LNCAP (cell line): ENCODE data around the gene THAP2.

ENCODE experiments used
- TF ChIP-seq, protein P1 (sequence below): fragments of 450-650 bp; IDR thresholded peaks from 2 replicates; pipeline ENCODE4 v1.5.1; 2017; ENCODE audit warnings: mild to moderate bottlenecking

Gene THAP2

DNA sequence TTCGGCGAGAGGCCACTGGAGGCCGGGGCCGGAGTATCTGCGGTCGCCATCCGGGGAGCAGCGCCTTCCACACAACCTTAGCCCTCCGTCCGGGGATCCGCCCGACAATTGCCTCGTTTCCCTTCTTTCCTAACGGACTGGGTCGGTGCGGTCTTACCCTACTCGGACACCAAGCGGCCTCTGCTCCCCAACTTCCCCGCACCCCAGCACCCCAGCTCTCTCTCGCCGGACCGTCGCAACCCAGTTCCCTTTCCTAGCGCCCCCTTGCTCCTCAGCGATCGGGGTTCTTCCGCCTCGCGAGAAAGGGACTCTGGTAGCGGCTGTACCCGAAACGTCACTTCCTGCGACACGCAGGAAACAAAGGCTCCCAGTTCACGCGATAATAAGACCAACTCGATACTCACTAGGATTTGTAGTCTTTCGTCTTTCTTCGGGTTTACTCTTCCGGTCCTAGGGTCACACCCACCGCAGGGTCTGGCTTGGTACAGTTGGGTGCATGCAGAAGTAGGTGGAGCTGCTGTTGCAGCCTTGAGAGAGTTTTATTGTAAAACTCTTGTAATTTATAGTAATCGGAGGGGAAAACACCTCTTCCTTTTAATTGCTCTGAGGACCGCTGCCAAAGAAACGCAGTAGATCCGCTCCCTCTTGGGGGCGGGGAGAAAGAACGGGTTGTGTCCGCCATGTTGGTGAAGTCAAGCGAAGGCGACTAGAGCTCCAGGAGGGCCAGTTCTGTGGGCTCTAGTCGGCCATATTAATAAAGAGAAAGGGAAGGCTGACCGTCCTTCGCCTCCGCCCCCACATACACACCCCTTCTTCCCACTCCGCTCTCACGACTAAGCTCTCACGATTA lies at the start of gene THAP2, which contains the start of gene ZFC3H1:
Gene THAP2 (plus strand): TSS at position 741 of the 850 bp plus-strand sequence. CDS start 209 bp downstream, outside the sequence.
Gene ZFC3H1 (minus strand): TSS at position 288 of the 850 bp plus-strand sequence. CDS start 238 bp downstream, at position 50.
- TF ChIP-seq, protein P1, sequence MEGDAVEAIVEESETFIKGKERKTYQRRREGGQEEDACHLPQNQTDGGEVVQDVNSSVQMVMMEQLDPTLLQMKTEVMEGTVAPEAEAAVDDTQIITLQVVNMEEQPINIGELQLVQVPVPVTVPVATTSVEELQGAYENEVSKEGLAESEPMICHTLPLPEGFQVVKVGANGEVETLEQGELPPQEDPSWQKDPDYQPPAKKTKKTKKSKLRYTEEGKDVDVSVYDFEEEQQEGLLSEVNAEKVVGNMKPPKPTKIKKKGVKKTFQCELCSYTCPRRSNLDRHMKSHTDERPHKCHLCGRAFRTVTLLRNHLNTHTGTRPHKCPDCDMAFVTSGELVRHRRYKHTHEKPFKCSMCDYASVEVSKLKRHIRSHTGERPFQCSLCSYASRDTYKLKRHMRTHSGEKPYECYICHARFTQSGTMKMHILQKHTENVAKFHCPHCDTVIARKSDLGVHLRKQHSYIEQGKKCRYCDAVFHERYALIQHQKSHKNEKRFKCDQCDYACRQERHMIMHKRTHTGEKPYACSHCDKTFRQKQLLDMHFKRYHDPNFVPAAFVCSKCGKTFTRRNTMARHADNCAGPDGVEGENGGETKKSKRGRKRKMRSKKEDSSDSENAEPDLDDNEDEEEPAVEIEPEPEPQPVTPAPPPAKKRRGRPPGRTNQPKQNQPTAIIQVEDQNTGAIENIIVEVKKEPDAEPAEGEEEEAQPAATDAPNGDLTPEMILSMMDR, result peak; percentile 34; the same call in 1 of the 2 replicates

DNA sequence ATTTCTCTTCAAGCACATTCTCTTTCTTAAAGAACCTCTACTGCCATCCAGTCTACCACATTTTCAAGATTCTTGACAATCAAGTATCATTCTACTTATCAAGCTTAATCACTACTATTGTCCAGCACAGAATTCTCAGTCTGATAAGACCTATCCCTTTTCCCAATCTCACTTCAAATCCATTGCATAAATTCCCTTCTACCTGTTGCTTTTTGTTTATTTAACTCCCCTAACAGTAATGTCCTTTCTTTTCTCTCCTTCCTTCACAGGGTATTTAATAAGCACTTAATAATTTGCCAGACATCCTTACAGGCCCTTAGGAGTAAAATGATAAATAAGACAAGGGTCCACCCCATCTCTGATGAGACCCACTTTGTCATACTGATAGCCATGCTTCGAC lies 42.2 kb upstream of the THAP2 start:
- TF ChIP-seq, protein P1, result no peak

DNA sequence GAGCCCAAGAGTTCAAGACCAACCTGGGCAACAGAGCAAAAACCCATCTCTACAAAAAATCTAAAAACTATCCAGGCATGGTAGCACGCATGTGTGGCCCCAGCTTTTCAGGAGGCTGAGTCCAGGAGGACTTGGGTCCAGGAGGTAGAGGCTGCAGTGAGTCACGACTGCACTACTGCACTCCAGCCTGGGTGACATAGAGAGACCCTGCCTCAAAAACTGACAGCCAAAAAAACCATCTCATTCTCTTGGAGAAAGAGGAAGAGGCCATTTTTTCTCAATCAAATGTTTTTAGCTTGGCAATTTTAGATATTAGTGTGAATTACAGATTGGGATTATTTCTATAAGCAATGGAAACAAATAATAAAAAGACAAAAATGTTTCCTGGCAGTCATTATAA lies 38.6 kb upstream of the THAP2 start:
- TF ChIP-seq, protein P1, result no peak

DNA sequence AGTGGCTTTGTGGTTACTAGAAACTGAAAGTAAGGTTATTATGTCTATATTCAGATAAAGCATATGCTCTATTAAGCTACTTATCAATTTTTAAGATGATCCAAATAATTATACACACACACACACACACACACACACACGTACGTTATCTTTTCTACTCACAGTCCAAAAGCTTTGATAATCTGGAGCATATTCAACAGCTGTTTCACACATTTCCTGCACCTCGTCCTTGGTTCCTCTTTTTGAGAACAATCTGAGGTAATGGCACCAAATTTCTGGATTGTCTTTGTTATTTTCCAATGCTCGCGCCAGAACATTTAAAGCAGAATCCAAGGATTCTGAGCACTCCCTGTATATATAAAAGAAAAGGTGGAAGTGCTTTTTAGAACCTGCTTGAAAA lies 38.0 kb upstream of the THAP2 start:
- TF ChIP-seq, protein P1, result no peak

DNA sequence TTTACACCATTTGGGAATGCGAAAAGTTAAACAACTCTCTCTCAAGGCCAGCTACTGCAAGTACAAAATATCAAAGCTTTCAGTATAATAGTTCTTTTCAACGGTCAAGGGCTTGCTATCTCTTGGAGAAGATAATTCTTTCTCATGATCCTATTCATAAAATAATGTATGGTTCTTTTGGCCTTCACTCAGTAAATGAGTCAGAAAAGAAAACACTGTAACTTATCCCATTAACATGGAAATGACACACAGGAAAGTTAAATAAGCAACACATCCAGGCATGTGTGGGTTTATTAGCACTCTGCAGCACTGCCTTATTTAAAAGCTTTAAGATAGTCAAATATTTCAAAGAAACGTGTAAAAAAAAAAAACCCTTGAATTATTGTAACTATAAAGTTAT lies 37.3 kb upstream of the THAP2 start:
- TF ChIP-seq, protein P1, result no peak

DNA sequence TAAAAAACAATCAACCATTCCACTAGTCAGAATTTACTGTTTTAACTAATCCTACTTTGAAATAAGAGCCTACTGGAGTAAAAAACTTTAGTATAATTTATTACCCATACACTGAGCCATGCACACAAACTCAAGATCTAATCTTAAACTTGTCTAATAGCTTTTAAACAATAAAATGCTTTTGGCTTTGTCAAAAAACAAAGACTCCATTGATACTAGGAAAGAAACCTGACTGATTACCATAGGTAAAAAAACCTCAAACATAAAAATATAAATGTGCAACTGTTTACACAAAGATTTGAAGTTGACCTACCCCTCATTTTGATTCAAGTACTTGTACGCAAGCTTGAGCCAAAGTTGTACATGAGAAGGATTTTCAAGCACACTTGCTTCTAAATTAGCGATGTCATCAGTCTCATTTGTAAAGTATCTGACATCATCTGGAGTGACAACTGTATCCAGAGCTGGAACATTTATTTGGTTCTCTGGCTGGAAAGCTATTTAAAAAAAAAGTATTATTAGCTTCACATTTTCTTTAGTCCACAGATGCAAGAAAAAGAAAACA lies 36.6 kb upstream of the THAP2 start:
- TF ChIP-seq, protein P1, result no peak

DNA sequence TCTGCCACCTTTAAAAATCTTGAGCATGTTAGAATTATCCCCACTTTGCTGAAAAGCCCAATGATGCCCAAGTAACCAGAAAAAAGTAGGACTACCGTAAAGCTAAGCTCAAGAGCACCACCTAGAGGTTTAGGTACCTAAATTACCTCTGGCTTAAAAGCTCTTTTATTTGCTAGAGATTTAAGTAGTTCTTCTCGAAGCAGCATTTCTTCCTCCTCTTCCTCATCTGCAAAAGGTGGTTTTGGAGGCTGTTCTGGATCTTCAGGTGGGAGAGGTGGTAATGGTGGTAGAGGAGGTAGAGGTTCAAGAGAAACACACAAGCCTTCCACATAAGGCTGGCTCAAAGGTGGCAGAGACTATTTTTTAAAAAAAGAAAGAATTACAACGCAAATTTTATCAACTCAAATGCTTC lies 27.4 kb upstream of the THAP2 start:
- TF ChIP-seq, protein P1, result peak; percentile 78
